ENCODE measurements around the gene CALCOCO1. TPM values are rescaled to one million over a fixed set of nuclear protein-coding genes. Genes with fewer than 3 reads are reported as not detected.

CALCOCO1 gene
- total RNA-seq, 1 donor from 2014 or later = 86.9 TPM

- H3K4me1 Mint-ChIP-seq (ENCODE audit: low read depth) = peaks cover 36% of the 10 kb centered on the region
- peak within 1 kb of the TSS; percentile 97 for H3K27ac Mint-ChIP-seq (ENCODE audit: unreplicated experiment)
- peak; percentile 97 for TF ChIP-seq CTCF (IDR thresholded peaks at IDR 0.05)
- H3K9me3 Mint-ChIP-seq (ENCODE audit: low read depth) = no peaks in the 10 kb centered on the region
- peaks cover 10% of the 10 kb centered on the region for H3K36me3 Mint-ChIP-seq (ENCODE audit: low read depth)
- peak; percentile 98 for DNase-seq (ENCODE audit: low spot score)
- H3K27me3 Mint-ChIP-seq (ENCODE audit: low read depth) = peaks cover 5% of the 10 kb centered on the region
- H3K4me3 Mint-ChIP-seq (ENCODE audit: unreplicated experiment) = peak within 1 kb of the TSS; percentile 94
Measured at GRCh38 chr12:53675701-53676607, 51.3 kb downstream of the CALCOCO1 start, which contains the start of gene ATP5MC2. TSS of gene ATP5MC2 (minus strand) at chr12:53676083. CDS start at chr12:53672614, 3,469 bp downstream.

DNA sequence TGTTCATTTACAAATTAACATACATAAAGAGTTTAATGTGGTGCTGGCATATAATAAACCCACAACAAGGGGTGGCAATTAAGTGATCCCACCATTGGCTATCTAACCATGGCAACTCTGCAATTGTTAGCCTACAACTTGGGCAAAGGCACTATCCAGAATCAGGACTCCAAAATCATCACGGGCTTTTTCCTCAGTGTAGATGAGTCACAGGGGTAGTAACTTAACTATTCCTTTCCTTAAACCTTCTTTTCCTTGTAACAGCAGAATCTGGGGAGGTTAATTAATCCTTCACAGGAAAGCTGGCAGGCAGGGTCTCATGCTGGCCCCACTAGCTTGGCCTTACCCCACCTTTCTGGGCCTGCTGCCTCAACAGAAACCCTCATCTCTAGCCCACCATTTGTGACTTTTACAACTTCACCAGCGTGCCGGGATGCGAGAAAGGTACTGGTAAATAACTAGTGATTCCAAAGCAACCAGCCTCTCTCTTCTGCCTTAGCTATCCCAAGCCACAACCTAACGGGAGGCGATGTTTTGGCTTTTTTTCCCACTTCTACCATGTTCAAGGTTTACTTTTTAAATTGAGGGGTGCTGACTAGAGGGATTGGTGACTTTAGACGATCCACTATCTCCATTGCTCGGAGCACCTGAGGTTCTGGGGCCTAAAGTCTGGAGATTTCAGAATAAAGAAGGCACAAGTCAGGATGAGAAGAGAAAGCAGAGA lies 52.1 kb downstream of the CALCOCO1 start:
- peak overlapping the region; percentile 97 for H3K27ac Mint-ChIP-seq (ENCODE audit: unreplicated experiment)

DNA sequence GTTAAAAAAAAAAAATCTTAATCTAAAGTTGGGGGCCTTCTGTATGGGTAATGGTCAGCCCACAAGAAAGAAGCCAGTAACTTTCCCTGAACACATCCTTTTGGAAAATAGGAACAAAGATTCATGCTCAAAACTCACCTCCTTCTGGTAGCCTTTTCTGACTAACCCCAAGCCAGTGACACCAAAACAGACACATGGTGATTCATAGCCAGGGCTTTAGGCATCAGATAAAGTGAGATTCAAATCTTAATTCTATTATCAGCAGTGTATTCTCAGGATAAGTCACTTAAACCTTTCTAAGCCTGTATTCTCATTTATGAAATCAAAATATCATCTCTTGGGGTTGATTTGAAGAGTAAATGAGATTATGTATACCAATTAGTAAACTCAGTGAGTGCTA lies 56.3 kb downstream of the CALCOCO1 start:
- TF ChIP-seq CTCF (IDR thresholded peaks at IDR 0.05) = no peak
- no peak overlapping the region for H3K27ac Mint-ChIP-seq (ENCODE audit: unreplicated experiment)
- H3K4me3 Mint-ChIP-seq (ENCODE audit: unreplicated experiment) = no peak overlapping the region
- DNase-seq (ENCODE audit: low spot score) = no peak
- H3K27me3 Mint-ChIP-seq (ENCODE audit: low read depth) = no peaks in the 10 kb centered on the region
- peaks cover 24% of the 10 kb centered on the region for H3K4me1 Mint-ChIP-seq (ENCODE audit: low read depth)
- peaks cover 31% of the 10 kb centered on the region for H3K36me3 Mint-ChIP-seq (ENCODE audit: low read depth)
- no peaks in the 10 kb centered on the region for H3K9me3 Mint-ChIP-seq (ENCODE audit: low read depth)

More for the DNA sequence above, 52.1 kb downstream of the CALCOCO1 start:
- Mint-ChIP-seq H3K9me3 (ENCODE audit: low read depth) (no peaks in the 10 kb centered on the region), H3K4me1 (ENCODE audit: low read depth) (peaks cover 36% of the 10 kb centered on the region), H3K36me3 (ENCODE audit: low read depth) (peaks cover 12% of the 10 kb centered on the region), H3K4me3 (ENCODE audit: unreplicated experiment) (peak overlapping the region; percentile 94), H3K27me3 (ENCODE audit: low read depth) (peaks cover 5% of the 10 kb centered on the region)
- TF ChIP-seq CTCF (IDR thresholded peaks at IDR 0.05) = no peak
- no peak for DNase-seq (ENCODE audit: low spot score)

GRCh38 chr12:53670308-53670707 lies 56.9 kb downstream of the CALCOCO1 start:
- TF ChIP-seq CTCF (IDR thresholded peaks at IDR 0.05) = no peak
- Mint-ChIP-seq H3K27ac (ENCODE audit: unreplicated experiment) (no peak overlapping the region), H3K4me1 (ENCODE audit: low read depth) (peaks cover 20% of the 10 kb centered on the region), H3K36me3 (ENCODE audit: low read depth) (peaks cover 36% of the 10 kb centered on the region), H3K9me3 (ENCODE audit: low read depth) (no peaks in the 10 kb centered on the region), H3K4me3 (ENCODE audit: unreplicated experiment) (no peak overlapping the region), H3K27me3 (ENCODE audit: low read depth) (no peaks in the 10 kb centered on the region)
- no peak for DNase-seq (ENCODE audit: low spot score)

GRCh38 chr12:53667080-53667479 lies 60.2 kb downstream of the CALCOCO1 start:
- H3K9me3 Mint-ChIP-seq (ENCODE audit: low read depth) = no peaks in the 10 kb centered on the region
- no peak for TF ChIP-seq CTCF (IDR thresholded peaks at IDR 0.05)
- DNase-seq (ENCODE audit: low spot score) = no peak
- no peak overlapping the region for H3K27ac Mint-ChIP-seq (ENCODE audit: unreplicated experiment)
- H3K36me3 Mint-ChIP-seq (ENCODE audit: low read depth) = peaks cover 43% of the 10 kb centered on the region
- H3K4me3 Mint-ChIP-seq (ENCODE audit: unreplicated experiment) = no peak overlapping the region
- no peaks in the 10 kb centered on the region for H3K27me3 Mint-ChIP-seq (ENCODE audit: low read depth)
- peaks cover 4% of the 10 kb centered on the region for H3K4me1 Mint-ChIP-seq (ENCODE audit: low read depth)

All from chondrocyte (in vitro differentiated cells).